ENCODE measurements around the gene TPPP.

TPPP gene

GRCh38 chr5:668283-668995, 24.7 kb downstream of the TPPP start:
- Histone ChIP-seq H3K9me3 (replicated peaks in 1 of 11) (no peaks in the 10 kb centered on the region), H4K20me1 (peaks cover 0 to 86% (median 45%) of the 10 kb centered on the region in 11 experiments; a peak in 16 of 22 replicates), H3K27ac (no peak overlapping the region), H3K36me3 (peaks cover 0 to 50% (median 46%) of the 10 kb centered on the region in 11 experiments; a peak in 20 of 22 replicates), H3K4me2 (no peak overlapping the region), H3K4me3 (no peak overlapping the region), H3K9ac (no peak overlapping the region), H3K27me3 (peaks cover 0 to 18% (median 3%) of the 10 kb centered on the region in 11 experiments; a peak in 11 of 22 replicates), H3K4me1 (peaks cover 0 to 28% (median 18%) of the 10 kb centered on the region in 10 experiments; a peak in 16 of 20 replicates)
- TF ChIP-seq Cebpa-rat (IDR thresholded peaks at IDR 0.05), result no peak

- no peak overlapping the region for H3K9ac ChIP-seq
- peaks cover 0 to 65% (median 59%) of the 10 kb centered on the region in 11 experiments; a peak in 20 of 22 replicates for H3K36me3 ChIP-seq
- no peaks in the 10 kb centered on the region for H3K9me3 ChIP-seq (replicated peaks in 1 of 11)
- peaks cover 0 to 4% (median 0%) of the 10 kb centered on the region in 11 experiments; a peak in 4 of 22 replicates for H3K27me3 ChIP-seq
- peaks cover 0 to 76% (median 30%) of the 10 kb centered on the region in 11 experiments; a peak in 16 of 22 replicates for H4K20me1 ChIP-seq
- TF ChIP-seq Cebpa-rat (IDR thresholded peaks at IDR 0.05), result no peak
- H3K4me3 ChIP-seq, result no peak overlapping the region
- no peak overlapping the region for H3K27ac ChIP-seq
- peaks cover 0 to 13% (median 3%) of the 10 kb centered on the region in 10 experiments; a peak in 11 of 20 replicates for H3K4me1 ChIP-seq
- no peak overlapping the region for H3K4me2 ChIP-seq
These were observed 26.2 kb downstream of the TPPP start for GRCh38 chr5:666816-667498.

DNA sequence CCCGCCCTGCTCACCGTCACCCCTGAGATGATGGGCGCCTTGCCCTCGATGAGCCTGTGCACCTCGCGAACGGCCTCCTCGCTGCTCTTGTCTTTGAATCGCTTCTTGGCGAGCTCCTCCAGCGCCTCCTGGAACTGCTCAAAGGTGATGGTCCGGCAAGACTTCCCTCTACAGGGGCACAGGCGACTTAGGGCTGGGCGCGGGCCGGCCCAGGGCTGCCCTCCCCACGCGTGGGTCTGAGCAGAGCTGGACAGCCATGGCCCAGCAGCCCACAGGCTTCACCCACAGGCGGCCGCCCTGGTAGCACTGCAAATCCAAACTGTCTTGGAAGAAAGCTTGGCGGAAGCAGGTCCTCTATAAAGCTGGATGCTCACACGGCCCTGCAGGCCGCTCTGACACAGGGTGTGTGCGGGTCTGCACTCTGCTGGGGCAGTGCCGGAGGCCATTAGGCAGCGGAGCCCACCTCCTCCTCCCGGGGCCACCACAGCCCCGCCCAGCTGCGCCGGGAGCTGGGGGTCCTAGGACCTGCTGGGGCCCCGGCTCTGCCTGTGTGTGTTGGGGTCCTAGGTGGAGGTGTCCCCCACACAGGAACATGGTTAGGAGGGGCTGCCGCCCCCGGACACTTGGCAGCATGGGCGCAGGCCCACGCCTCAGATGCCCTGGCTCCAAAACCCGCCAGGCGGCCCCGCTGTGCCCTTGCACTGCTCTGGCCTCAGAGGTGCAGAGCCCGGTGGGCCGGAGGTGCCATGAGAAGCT, 27.0 kb downstream of the TPPP start:
- no peak for TF ChIP-seq Cebpa-rat (IDR thresholded peaks at IDR 0.05)
- Histone ChIP-seq H3K4me2 (no peak overlapping the region), H3K9me3 (replicated peaks in 1 of 11) (no peaks in the 10 kb centered on the region), H3K4me3 (no peak overlapping the region), H3K4me1 (peaks cover 0 to 10% (median 0%) of the 10 kb centered on the region in 10 experiments; a peak in 2 of 20 replicates), H3K9ac (no peak overlapping the region), H4K20me1 (peaks cover 0 to 68% (median 24%) of the 10 kb centered on the region in 11 experiments; a peak in 14 of 22 replicates), H3K27ac (no peak overlapping the region), H3K27me3 (no peaks in the 10 kb centered on the region), H3K36me3 (peaks cover 0 to 73% (median 66%) of the 10 kb centered on the region in 11 experiments; a peak in 20 of 22 replicates)

DNA sequence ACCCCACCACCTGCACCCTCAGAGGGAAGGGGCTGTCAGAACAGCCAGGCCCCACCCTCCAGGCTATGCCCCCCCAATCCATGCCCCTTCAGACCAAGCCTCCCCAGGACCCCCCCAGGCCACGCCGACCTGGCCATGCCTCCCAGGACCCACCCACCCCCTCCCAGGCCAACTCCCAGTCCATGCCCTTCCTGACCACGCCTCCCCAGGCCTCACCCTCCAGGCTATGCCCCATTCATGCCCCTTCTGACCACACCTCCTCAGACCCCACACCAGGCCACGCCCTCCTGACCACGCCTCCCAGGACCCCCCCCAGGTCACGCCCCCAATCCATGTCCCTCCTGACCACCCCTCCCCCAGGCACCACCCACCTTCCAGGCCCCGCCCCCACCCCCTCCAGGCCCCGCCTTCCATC, 27.6 kb downstream of the TPPP start:
- Histone ChIP-seq H4K20me1 (peaks cover 0 to 62% (median 20%) of the 10 kb centered on the region in 11 experiments; a peak in 14 of 22 replicates), H3K27me3 (no peaks in the 10 kb centered on the region), H3K9me3 (replicated peaks in 1 of 11) (no peaks in the 10 kb centered on the region), H3K4me2 (no peak overlapping the region), H3K36me3 (peaks cover 0 to 79% (median 72%) of the 10 kb centered on the region in 11 experiments; a peak in 20 of 22 replicates), H3K4me3 (no peak overlapping the region), H3K27ac (no peak overlapping the region), H3K9ac (no peak overlapping the region), H3K4me1 (peaks cover 0 to 10% (median 0%) of the 10 kb centered on the region in 10 experiments; a peak in 2 of 20 replicates)
- TF ChIP-seq Cebpa-rat (IDR thresholded peaks at IDR 0.05), result no peak

DNA sequence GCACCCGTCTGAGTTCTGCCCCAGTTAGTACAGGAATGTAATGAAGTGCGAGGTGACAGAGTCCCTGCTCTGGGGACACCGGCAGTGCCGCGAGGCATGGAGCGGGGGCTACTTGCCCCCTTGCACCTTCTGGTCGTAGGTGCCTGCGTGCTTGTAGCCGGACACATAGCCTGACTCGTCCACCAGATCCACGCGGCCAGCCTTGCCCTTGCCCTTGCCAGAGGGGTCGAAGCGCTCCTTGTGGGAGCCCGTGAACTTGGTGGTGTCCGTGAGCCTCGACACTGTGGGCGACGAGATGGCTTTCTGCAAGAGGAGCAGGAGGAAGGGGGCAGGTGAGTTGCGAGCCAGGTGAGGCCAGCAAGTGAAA, 28.2 kb downstream of the TPPP start:
- TF ChIP-seq Cebpa-rat (IDR thresholded peaks at IDR 0.05), result no peak
- no peak overlapping the region for H3K27ac ChIP-seq
- H3K9ac ChIP-seq, result no peak overlapping the region
- peaks cover 0 to 85% (median 77%) of the 10 kb centered on the region in 11 experiments; a peak in 20 of 22 replicates for H3K36me3 ChIP-seq
- H4K20me1 ChIP-seq, result peaks cover 0 to 56% (median 14%) of the 10 kb centered on the region in 11 experiments; a peak in 13 of 22 replicates
- no peak overlapping the region for H3K4me2 ChIP-seq
- H3K27me3 ChIP-seq, result no peaks in the 10 kb centered on the region
- H3K4me3 ChIP-seq, result no peak overlapping the region
- no peaks in the 10 kb centered on the region for H3K9me3 ChIP-seq (replicated peaks in 1 of 11)
- H3K4me1 ChIP-seq, result peaks cover 0 to 11% (median 0%) of the 10 kb centered on the region in 10 experiments; a peak in 2 of 20 replicates

- Histone ChIP-seq H4K20me1 (peaks cover 0 to 51% (median 9%) of the 10 kb centered on the region in 11 experiments; a peak in 13 of 22 replicates), H3K4me2 (no peak overlapping the region), H3K4me3 (no peak overlapping the region), H3K9ac (no peak overlapping the region), H3K27me3 (no peaks in the 10 kb centered on the region), H3K9me3 (replicated peaks in 1 of 11) (peaks cover 0 to 4% (median 0%) of the 10 kb centered on the region in 11 experiments; a peak in 1 of 22 replicates), H3K36me3 (peaks cover 2 to 90% (median 82%) of the 10 kb centered on the region in 11 experiments; a peak in 20 of 22 replicates), H3K4me1 (peaks cover 0 to 16% (median 4%) of the 10 kb centered on the region in 10 experiments; a peak in 13 of 20 replicates), H3K27ac (no peak overlapping the region)
- TF ChIP-seq Cebpa-rat (IDR thresholded peaks at IDR 0.05), result no peak
These were observed 28.7 kb downstream of the TPPP start for GRCh38 chr5:664343-664993.

DNA sequence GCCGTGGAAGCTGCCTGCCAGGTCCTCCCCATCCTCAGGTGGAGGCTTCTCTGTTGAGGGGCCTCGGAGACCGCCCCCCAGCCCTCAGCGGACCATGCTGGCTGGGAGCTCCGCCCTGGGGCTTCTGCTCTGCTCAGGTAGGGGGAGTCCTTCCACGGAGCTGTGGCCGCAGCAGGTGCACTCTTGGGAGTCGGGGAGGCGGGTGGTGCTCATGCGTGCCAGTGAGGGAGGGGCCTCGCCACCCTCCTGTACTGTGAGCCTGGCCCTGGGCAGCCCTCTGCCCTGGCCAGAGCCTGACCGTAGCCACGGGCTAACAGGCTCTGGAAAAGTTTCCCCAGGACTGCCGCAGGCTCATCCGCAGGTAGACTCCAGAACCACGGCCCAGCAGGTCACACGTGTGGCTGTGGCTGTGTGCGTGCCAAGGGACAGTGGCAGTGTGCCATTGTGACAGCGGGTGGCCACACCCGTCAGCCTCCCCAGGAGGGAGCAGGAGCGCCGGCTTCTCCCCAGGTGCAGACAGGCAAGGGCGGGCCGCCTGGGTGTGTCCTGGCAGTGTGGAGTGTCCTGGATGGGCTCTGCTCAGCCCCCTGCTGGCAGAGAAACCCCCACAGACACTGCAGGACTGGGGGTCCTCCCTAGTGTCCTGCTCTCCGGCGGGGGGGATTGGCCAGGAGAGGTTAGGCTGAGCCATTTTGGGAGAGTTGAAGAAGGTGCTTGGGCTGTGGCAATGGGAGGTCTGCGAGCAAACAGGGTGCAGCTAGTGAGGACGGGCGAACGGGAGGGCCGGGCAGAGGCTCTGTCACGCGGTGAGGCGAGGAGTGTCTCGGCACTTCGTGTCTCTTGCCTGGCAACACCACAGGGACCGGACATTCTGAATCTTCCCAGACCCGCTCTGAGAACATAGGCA, 29.5 kb downstream of the TPPP start:
- H3K4me1 ChIP-seq, result peaks cover 0 to 22% (median 10%) of the 10 kb centered on the region in 10 experiments; a peak in 14 of 20 replicates
- H3K36me3 ChIP-seq, result peaks cover 2 to 95% (median 88%) of the 10 kb centered on the region in 11 experiments; a peak in 20 of 22 replicates

More for the DNA sequence above, 29.5 kb downstream of the TPPP start:
- no peak for TF ChIP-seq Cebpa-rat (IDR thresholded peaks at IDR 0.05)
- H3K4me2 ChIP-seq, result no peak overlapping the region
- peaks cover 0 to 4% (median 0%) of the 10 kb centered on the region in 11 experiments; a peak in 1 of 22 replicates for H3K9me3 ChIP-seq (replicated peaks in 1 of 11)
- H4K20me1 ChIP-seq, result peaks cover 0 to 43% (median 3%) of the 10 kb centered on the region in 11 experiments; a peak in 12 of 22 replicates
- H3K27me3 ChIP-seq, result no peaks in the 10 kb centered on the region
- no peak overlapping the region for H3K27ac ChIP-seq
- no peak overlapping the region for H3K4me3 ChIP-seq
- no peak overlapping the region for H3K9ac ChIP-seq

All from BLaER1 treated with 17β-estradiol and CSF1 and Interleukin-3, amounts not matched to agents 10 nM and 100 nM (cell line).